ENCODE results near the gene LGALS1.
A peak's percentile ranks its signal among the peaks of the same experiment; 100 is the strongest.

Gene LGALS1

DNA sequence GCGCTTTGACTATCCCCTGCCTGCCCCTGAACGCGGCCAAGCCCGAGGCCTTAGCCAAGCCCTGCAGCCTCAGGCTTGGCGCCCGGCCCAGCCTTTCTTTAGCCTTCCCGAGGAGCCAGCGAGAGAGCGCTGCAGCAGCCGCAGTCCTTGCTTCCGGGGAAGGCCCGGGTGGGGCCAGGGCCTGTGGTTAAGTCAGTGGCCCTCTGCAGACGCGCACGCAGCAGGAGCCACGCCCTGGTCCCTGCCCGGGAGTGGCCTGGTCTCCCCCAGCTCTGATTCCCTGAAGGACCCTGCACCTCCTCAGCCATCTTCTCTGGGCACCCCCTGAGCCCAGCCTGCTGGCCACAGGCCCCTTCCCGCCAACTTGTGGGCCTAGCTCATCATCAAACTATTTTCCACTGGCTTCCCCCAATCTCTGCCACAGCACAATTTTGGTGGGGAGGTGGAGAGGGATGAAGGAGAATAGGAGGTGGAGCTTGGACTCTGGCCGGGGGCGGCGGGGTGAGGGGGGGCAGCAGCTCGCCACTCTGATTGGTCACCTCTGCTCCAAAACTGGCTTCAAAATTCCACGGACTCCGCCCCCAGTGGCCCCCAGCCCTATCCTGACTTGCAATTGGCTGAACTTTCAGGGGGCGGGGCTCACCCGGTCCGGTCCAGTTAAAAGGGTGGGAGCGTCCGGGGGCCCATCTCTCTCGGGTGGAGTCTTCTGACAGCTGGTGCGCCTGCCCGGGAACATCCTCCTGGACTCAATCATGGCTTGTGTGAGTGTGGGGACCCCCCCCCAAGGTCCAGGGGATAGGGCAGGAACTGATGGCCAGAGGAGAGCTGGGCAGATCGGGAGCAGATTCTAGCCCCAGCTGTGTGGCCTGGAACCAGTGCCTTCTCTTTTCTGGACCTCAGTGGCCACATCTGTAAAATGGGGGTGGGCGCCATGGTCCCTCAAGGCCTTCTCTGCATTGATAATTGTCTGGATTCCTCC is at the start of gene LGALS1:
TSS of gene LGALS1 (plus strand) at position 686 of the 979 bp plus-strand sequence. CDS start at position 753, 67 bp downstream.
- DNase-seq, result no peak

DNA sequence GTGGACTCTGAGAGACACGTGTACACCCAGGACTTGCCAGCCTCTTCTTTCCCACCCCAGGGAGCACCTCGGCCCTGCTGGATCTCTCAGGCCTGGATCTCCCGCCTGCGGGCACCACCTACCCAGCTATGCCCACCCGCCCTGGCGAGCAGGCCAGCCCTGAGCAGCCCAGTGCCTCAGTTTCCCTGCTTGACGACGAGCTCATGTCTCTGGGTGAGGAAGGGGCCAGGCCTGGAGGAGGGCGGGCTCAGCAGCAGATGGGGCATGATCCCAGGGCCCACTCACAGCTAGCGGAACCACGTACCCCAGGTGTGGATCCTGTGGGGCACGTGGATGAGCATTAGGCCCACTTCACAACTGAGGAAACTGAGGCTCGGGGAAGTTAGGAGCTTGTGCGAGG is 49.7 kb upstream of the LGALS1 start:
- no peak for DNase-seq

DNA sequence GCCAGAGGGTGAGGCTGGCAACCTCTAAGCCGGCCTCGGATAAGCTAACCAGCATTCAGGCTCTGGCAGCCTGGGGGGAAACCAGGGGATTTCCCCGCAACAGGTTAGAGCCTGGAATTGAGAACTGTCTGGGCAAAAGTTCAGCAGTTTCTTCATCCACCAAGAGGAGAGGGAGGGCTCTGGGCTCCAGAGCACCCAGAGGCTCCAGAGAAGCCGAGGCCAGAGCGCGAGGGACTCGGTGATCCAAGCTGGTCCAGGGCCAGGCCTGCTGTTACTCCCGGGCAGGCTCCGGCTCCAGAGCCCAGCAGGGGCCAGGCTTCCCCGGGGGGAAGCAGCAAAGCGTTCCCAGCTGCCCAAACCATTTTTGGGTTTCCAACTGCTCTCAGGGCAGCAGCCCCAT is 49.3 kb upstream of the LGALS1 start:
- no peak for DNase-seq

DNA sequence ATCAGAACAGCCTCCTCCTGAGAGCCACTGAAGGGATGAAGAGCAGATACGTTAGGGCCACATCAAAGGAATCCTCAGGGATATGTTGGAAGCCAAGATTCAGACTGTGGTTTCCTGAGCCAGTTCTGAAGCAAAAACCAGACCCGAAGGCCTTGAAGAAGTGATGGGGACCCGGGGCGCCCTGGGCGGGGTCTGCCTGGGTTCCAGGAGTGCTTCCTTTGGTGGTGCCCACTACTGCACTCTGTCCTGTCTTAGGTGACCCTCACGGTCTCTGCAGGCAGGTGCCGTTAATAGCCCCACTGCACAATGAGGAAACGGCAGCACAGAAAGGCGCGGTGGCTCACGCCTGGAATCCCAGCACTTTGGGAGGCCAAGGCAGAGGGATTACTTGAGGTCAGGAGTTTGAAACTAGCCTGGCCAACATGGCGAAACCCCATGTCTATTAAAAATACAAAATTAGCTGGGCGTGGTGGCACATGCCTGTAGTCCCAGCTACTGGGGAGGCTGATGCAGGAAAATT is 48.8 kb upstream of the LGALS1 start:
- no peak for DNase-seq

DNA sequence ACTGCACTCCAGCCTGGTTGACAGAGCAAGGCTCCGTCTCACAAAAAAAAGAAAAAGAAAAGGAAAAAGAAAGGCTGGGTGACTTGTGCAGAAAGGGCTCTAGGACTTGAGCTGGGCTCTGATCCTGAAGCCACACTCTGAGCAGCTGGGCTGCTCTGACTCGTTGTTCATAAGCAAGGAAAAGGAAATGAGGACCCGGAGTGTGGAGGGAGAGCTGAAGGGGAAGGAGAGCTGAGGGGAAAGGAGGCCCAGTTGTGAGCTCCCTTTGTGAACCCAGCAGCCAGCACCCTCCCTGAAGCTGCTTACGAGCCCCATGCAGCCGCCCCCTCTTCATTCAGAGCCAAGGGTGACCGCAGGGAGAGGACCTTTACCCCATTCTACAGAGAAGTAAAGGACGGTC is 48.3 kb upstream of the LGALS1 start:
- no peak for DNase-seq

DNA sequence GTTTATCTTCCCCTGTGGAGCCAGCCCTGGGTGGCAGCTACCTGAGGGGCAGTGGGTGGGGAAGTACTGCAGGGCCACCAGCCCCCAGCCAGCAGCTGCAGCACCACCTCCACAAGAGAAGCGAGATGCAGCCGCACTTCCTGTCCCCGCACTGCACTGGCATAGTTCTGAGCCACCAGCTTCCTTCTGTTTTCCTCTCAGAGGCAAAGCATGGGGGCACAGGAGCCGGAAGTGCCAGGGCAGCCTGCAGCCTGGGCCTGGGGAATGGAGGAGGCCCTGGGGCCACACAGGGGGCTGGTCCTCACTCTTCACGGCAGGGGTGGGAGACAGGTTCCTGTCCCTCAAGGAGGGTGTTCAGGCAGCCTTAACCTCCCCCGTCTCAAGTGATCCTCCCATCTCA is 47.9 kb upstream of the LGALS1 start:
- DNase-seq, result no peak

DNA sequence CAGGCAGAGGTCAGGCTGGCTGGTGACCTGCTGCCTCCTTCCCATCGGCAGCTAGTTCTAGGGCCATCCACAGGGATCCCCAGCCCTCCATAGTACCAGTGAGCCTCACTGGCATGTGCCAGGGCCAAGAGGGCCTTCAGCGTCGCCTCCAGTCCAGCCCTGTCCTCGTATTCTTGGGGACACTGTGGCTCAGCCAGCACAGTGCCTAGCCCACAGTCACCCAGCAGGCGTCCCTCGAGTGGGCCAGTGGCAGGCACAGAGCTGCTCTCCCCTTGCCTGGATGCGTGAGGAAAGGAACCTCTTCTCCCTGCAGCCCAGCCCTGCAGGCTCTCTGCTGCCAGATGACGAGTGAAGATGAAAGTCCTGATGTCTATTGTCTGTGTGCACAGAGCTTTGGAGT is 46.6 kb upstream of the LGALS1 start:
- DNase-seq, result no peak

DNA sequence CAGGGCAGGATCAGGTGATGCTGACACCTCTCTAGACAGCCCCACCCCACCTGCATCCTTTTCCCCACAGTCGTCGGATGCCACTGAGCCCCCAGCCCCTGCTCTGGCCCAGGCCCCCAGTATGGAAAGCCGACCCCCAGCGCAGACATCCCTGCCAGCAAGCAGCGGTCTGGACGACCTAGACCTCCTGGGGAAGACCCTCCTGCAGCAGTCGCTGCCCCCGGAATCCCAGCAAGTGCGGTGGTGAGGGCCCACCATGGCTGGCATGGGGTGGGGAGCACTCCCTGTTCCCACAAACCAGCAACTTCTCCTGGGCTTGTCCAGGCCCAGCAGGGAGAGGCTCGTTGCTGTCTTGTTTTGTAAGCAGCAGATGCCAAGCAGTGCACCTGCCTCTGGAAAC is 45.5 kb upstream of the LGALS1 start:
- no peak for DNase-seq

DNA sequence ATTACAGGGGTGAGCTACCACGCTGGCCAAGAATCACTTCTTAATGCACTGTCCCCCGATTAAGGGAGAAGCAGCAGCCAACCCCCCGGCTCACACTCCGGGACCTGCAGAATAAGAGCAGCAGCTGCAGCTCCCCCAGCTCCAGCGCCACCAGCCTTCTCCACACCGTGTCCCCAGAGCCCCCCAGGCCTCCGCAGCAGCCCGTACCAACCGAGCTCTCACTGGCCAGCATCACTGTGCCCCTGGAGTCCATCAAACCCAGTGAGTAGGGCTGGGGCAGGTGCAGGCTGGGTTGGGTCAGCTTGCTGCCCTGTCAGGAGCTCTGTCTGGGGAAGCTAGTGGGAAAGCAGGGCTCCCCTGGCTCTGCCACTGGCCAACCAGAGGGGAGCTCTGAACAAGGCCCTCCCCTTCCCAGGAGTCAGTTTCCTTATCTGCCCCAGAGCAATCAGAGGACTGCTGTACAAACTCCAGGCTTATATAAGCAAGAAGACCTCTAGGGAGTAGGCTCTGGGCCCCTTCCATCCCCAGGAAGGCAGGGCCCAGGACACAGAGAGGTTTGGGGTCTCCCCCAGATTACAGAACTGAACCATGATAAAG is 44.5 kb upstream of the LGALS1 start:
- no peak for DNase-seq

DNA sequence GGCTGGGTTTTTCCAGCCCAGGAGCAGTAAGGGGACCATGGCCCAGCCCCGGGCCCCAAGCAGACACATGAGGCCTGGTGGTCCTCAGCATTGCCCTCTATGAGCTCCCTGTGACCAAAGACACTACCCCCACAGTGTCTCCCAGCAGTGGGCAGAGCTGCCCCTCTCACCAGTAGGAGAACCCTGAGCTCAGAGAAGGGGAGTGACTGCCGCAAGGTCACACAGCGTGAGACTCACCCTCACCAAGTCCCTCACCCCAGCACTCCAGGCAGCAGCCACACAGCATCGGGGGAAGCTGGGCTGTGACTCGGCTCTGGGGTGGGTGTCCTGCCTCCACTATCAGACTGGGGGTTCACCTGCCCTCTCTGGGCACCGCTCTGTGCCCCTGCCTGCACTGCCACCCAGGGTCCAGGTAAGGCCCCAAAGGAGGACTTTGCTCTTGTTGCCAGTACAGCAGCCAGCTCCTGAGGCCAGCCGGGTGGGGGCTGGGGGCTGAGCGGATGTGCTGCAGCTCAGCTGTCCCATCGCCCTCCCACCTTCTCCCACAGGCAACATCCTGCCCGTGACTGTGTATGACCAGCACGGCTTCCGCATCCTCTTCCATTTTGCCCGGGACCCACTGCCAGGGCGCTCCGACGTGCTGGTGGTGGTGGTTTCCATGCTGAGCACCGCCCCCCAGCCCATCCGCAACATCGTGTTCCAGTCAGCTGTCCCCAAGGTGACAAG is 43.8 kb upstream of the LGALS1 start:
- DNase-seq, result no peak

DNA sequence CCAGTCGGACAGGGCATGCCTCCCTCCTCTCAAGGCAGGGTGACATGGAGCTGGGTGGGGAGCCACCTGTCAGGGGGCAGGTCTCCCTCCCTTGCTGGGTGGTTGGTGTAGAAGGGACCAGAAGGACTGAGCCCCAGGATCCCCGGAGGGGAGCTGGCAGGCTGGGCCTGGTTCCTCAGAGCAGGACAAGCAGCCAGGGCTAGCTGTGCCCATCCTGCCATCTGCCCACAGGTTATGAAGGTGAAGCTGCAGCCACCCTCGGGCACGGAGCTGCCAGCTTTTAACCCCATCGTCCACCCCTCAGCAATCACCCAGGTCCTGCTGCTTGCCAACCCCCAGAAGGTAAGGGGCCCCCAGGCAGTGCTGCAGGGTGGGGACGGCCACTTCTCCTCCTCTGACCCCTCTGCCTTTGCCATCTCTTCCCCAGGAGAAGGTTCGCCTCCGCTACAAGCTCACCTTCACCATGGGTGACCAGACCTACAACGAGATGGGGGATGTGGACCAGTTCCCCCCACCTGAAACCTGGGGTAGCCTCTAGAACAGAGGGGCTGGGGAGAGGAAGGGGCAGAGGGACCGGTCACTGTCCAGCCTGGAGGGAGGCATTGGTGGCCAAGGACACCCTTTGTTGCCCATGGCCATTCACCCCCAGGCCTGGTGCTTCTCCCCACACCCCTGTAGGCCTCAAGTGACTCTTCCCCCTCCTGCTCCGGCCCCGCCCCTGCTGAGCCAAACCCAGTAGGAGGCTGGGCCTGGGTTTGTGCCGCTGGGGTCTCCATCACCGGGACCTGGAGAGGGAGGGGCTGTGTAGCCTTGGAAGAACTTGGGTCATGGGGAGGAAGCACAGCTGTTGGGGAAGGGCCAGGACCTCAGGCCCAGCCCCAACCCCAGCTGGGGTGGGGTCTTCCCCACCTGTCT is 43.0 kb upstream of the LGALS1 start:
- DNase-seq, result no peak

DNA sequence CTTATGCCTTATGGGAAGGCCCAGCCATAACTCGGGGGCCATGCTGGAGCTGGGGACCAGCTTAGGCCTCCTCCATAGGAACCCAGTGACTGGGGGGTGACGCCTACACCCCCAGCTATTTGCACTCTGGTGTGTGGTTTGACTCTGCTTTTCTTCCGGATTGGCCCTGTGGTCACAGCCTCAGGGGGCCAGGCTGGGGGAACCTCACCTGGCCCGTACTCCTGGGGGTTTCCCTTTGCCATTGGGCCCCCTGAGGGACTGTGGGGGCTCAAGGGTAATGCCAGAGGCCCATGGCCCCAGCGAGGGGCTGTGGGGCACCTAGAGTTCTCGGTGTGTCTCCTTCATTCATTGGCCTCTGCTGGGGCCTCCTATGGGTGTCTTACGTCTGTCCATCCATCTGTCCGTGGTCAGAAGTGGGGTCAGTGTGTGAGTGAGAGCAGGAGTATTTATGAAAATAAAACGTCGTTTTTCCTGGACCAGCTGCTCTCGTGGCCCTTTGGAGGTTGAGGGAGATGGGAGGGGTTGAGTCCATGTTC is 42.3 kb upstream of the LGALS1 start:
- no peak for DNase-seq

DNA sequence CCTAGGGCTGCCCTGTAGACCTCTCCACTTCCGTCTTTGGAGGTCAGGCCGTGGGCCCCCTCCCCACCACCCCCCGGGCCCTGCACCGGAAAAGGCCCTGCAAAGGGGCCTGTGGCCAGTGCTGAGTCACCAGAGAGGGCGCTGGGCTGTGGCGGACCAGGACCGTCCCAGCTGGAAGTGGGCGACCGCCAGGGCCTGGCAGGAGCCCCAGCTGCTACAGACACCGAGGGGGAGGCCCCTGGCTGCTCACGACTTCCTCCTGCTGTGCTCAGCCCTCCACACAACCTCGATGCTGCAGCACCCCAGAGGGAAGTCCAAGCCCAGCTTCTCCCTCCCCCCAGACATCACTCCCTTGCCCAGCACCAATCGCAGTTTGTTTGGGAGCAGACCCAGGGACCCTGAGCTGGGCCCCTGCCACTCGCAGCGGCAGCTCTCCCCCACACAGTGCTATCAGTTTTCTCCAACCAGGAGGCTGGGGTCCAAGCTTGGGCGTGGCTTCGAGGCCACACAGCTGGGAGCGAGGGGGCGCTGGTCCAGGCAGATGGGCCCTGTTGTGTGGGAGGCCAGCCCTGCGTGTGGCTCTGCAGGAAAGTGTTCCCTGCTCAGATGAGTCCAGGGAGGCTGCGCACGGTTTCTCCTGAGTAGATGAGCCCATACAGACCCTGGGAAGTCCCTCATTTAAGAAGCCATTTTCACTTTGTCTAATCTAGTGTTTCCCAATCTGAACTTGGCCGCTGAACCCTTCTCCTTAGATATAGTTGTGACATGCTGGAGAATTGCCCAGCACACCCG is 41.6 kb upstream of the LGALS1 start:
- no peak for DNase-seq

DNA sequence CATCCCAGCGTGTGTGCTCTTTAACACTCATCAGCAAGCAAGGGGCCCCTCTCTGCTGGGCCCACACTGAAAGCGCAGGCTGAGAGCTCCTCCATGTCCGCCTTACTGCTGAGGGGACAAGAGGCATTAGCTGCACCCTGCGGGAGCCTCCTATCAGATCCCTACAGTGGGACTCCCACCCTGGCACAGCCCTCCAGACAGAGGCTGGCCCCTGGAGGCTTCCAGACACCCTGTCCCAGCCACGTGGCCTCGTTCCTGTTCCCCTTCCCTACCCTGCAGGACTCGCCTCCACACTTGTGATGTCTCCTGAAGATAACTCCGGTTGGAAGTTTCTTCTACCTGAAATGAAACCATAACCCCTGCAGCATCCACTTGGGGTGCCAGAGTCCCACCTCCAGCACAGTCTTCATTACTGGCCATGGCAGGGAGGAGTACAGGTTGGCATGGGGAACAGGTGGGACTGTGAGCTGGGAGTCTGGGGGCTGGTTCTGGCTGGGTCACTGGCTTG is 41.0 kb upstream of the LGALS1 start:
- DNase-seq, result no peak

DNA sequence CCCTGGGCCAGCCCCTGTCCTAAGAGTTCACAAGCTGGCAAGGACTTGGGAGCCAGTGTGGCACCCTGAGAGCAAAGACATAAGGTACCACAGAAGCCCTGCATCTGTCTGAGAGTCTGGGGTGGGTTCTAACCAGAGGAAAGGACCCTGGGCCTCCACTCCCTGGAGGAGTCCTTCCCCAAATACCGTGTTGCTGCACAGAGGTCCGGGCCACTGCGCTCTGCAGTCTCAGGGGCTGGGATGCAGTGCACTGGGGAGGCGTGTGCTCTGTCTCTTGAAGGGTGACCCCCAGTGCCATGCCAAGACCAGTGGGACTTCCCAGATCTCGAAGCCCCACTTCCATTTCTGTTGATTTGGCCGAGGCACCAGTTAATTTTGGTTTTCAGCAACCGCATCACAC is 40.3 kb upstream of the LGALS1 start:
- DNase-seq, result no peak

DNA sequence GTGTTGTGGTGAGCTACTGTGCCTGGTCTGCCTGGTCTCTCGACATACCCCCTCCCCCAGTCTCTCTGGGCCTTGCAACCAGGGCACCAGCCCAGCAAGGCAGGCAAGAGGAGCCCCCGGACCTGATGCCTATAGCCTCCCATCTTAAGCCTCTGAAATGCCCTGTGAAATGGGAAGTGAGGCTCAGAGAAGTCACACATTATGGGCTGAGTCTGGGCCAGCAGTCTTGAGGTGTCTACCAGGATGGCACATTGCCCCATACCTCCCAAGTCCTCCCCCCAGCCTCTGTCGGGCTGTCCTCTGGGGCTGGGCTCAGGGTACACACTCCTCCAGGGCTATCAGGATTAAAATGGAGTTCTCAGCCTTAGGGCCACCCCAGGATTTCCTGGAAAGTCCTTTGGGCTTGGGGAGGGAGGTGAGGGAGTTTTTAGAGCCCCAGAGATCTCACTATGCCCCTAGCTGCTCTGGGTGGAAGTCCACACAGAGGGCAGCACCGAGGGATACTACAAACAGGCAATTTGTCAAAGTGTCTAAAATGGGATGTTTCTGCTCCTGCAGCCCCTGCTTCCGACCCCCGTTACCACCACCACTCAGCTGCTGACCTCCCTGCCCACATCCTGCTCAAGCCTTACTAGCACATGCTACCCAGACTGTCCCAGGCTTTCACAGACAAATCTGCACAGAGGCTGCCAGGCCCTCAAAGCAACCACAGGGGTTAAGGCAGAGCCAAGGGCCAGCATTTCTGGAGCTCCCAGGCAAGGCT is 39.1 kb upstream of the LGALS1 start:
- no peak for DNase-seq

DNA sequence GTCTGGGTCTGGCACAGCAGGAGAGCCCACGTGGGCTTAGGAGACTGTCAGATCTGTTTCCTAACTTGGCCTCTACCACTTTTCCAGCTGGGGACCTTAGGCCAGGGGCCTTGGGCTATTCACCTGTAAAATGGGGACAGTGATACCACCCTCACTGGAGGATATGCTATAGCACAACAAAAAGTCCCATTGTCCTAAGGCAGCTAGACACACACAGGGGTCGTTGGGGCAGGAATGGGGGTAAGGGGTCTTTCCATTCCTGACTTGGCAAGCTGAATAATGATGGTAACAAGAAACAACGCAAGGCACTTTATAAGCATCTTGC is 38.5 kb upstream of the LGALS1 start:
- no peak for DNase-seq

DNA sequence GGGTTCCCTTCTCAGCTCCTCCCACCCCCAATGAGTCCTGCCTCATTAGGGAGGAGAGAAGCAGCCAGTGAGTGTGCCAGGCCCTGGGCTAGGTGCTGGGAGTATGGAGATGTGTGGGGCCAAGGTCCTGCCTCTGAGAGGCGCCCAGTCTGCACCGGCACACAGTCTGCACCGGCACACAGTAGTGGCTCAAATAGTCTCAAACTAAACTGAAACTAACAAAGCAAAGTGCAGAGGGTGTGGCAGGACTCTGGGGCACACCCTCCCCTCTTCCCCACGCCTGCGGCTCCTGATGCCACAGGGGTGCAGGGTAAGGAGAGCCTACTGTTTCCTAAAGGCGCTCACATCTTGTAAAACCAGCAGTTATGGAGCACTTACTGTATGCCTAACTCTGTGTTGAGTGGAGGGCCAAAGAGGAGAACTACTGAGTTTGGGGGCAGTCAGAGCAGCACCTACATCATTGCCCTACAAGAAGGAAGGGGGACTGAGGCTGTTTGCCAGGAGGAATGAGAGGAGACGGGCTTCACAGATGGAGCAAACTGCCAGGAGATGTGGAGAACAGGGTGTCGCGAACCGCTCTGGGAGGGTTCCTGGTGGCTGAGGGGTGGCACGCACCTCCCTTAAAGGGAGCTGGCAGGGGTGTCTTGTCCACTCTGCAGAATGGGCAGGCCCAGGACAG is 36.9 kb upstream of the LGALS1 start:
- no peak for DNase-seq

DNA sequence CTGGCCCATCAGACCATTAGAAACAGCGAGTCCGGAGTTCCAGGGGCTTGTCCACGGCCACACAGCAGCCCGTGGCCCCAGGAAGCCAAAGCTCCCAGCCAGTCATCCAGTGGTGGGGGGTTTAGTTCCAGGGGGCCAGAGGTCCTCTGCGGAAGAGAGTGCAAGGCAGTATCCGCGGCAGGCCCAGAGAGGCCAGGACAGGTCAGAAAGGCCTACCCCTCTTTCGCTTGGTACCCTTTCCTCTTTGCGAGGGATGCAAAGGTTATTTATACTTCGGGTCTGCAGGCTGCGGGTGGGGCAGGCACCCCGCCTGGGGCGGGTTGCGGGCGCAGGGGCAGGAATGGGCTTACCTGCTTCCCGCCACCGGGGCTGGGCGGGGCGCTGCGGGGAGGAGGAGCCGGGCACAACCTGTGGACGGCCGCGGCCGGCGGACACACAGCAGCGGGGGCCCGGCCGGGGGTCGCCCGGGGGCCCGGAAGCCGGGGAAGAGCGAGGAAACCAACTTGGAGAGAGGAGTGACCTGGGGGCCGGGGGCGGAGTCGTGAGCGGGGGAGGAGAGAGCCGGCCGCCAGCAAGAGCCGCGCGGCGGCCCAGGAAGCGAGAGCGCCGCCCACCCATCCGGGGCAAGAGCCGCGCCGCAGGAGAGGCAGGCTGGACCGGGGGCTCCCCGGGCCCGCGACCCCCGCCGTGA is 36.2 kb upstream of the LGALS1 start, which contains the start of gene SH3BP1:
TSS of gene SH3BP1 (plus strand) at position 600 of the 691 bp plus-strand sequence. CDS start 119 bp downstream, outside the sequence.
- DNase-seq, result peak in 1 of 2 experiments; percentile 27

Measured in NCI-H1930 (cell line).